GM23338 (cell line): ENCODE data around the gene HS6ST2. TPM values are rescaled to one million over a fixed set of nuclear protein-coding genes. Genes with fewer than 3 reads are reported as not detected.

Experiments used
- ATAC-seq: fragments of 200-7000 bp; cut with Tn5 transposase; 3 replicates; pipeline ENCODE4 v1.9.1; 2020
- DNase-seq: peaks from one replicate; pipeline ENCODE4 v3.0.0-alpha.2; 2015; ENCODE audit warnings: low spot score
- H2AFZ ChIP-seq: fragments of 200-600 bp; sonication (generic); 2 replicates; pipeline ENCODE4 v1.8.0; 2016; ENCODE audit warnings: antibody characterized with exemption, mild to moderate bottlenecking, moderate library complexity
- H3F3A ChIP-seq: fragments of 200-600 bp; sonication (generic); replicated peaks from 2 replicates; pipeline ENCODE4 v1.8.0; 2017; ENCODE audit warnings: antibody characterized with exemption, mixed run types, low read depth
- H3K27ac ChIP-seq: fragments of 200-600 bp; sonication (generic); 2 replicates; pipeline ENCODE4 v1.6.1; 2016; ENCODE audit warnings: low read depth
- H3K27me3 ChIP-seq: fragments of 200-600 bp; sonication (generic); 2 replicates; pipeline ENCODE4 v1.8.0; 2016; ENCODE audit warnings: mild to moderate bottlenecking, mixed run types, moderate library complexity; ENCODE audit not compliant: insufficient read depth
- H3K36me3 ChIP-seq: fragments of 200-600 bp; sonication (generic); 2 replicates; pipeline ENCODE4 v1.8.0; 2016; ENCODE audit warnings: mild to moderate bottlenecking; ENCODE audit not compliant: insufficient read depth
- H3K4me1 ChIP-seq: fragments of 200-600 bp; sonication (generic); 2 replicates; pipeline ENCODE4 v1.8.0; 2016; ENCODE audit warnings: mild to moderate bottlenecking, moderate library complexity; ENCODE audit not compliant: insufficient read depth
- H3K4me2 ChIP-seq: fragments of 200-600 bp; sonication (generic); 2 replicates; pipeline ENCODE4 v1.7.1; 2017; ENCODE audit warnings: mixed run types
- H3K4me3 ChIP-seq: fragments of 200-600 bp; sonication (generic); 2 replicates; pipeline ENCODE4 v1.6.1; 2016; ENCODE audit warnings: mixed run types
- H3K79me2 ChIP-seq: fragments of 200-600 bp; sonication (generic); replicated peaks from 2 replicates; pipeline ENCODE4 v1.8.0; 2017; ENCODE audit warnings: mild to moderate bottlenecking; ENCODE audit not compliant: insufficient read depth
- H3K9me2 ChIP-seq: fragments of 200-600 bp; sonication (generic); 2 replicates; pipeline ENCODE4 v1.8.0; 2017; ENCODE audit not compliant: insufficient read depth
- H4K20me1 ChIP-seq: fragments of 200-600 bp; sonication (generic); replicated peaks from 2 replicates; pipeline ENCODE4 v1.8.0; 2017; ENCODE audit warnings: mild to moderate bottlenecking; ENCODE audit not compliant: insufficient read depth
- H3K27ac Mint-ChIP-seq: 2 replicates; pipeline ENCODE4 v1.8.0; 2020; ENCODE audit warnings: inconsistent platforms, mild to moderate bottlenecking, moderate library complexity, mixed read lengths
- H3K27me3 Mint-ChIP-seq: 3 replicates; pipeline ENCODE4 v1.8.0; 2022; ENCODE audit warnings: low read depth, mild to moderate bottlenecking, moderate library complexity, mixed read lengths, inconsistent platforms; ENCODE audit not compliant: insufficient read depth, poor library complexity
- H3K36me3 Mint-ChIP-seq: 3 replicates; pipeline ENCODE4 v1.8.0; 2021; ENCODE audit warnings: low read depth, mild to moderate bottlenecking, inconsistent platforms, moderate library complexity, mixed read lengths
- H3K4me1 Mint-ChIP-seq: 3 replicates; pipeline ENCODE4 v1.8.0; 2020; ENCODE audit warnings: mild to moderate bottlenecking, inconsistent platforms, mixed read lengths
- H3K4me3 Mint-ChIP-seq: 3 replicates; pipeline ENCODE4 v1.8.0; 2021; ENCODE audit warnings: moderate library complexity, mild to moderate bottlenecking, inconsistent platforms, mixed read lengths
- H3K9me3 Mint-ChIP-seq: 3 replicates; pipeline ENCODE4 v1.8.0; 2020; ENCODE audit warnings: moderate library complexity, mild to moderate bottlenecking, inconsistent platforms, mixed read lengths
- CTCF ChIP-seq, 2 experiments: fragments of 200-600 bp in 1 of 2; sonication (generic) in 1 of 2; conservative IDR thresholded peaks; 2 replicates each; pipeline versions ENCODE4 v1.5.1 to v1.6.1; 2016 to 2017; ENCODE audit warnings: antibody characterized with exemption in 2 of 2, low read depth in 2 of 2, mild to moderate bottlenecking in 2 of 2, moderate library complexity in 1 of 2
- ETS1 ChIP-seq: IDR thresholded peaks from 2 replicates; pipeline ENCODE4 v1.6.1; 2016; ENCODE audit warnings: antibody characterized with exemption
- REST ChIP-seq: IDR thresholded peaks from one replicate; pipeline ENCODE4 v1.6.1; 2018; ENCODE audit warnings: antibody characterized with exemption; ENCODE audit not compliant: unreplicated experiment
- ZNF331 ChIP-seq: fragments of 250-450 bp; sonication (Bioruptor Pico); IDR thresholded peaks from 2 replicates; pipeline ENCODE4 v1.5.0; 2020; ENCODE audit warnings: low read depth, mild to moderate bottlenecking, moderate library complexity
- polyA plus RNA-seq: library from polyadenylated mRNA; unstranded; fragments of >200 nt; fragmentation: Nextera tagmentation; extraction: Ambion mirVana; gene quantifications from 2 replicates; pipeline ENCODE4 v1.2.1, GENCODE V29; 2016
- total RNA-seq: library from RNA; depleted of rRNA; stranded (reverse); fragments of >200 nt; shearing (Covaris generic); gene quantifications from 2 replicates; pipeline ENCODE4 v1.2.3, GENCODE V29; 2014

HS6ST2 gene
- total and polyA plus RNA-seq, 2 experiments from 2014 or later = 0.82 to 4.8 TPM

- Mint-ChIP-seq H3K4me3 (no peak overlapping the region), H3K4me1 (0 out of 3 replicates have a peak, but pooled peaks cover 3% of the 10 kb centered on the region), H3K9me3 (no peaks in the 10 kb centered on the region), H3K27me3 (no peaks in the 10 kb centered on the region), H3K27ac (no peak overlapping the region), H3K36me3 (no peaks in the 10 kb centered on the region)
- no peaks in the 10 kb centered on the region for H3K36me3 ChIP-seq
- H3K27ac ChIP-seq = no peak overlapping the region
- H3K4me2 ChIP-seq = no peak overlapping the region
- TF ChIP-seq CTCF (conservative IDR thresholded peaks at IDR 0.05; ENCODE audit: low read depth in 2 of 2) (peak; percentile 45 to 59), ZNF331 (CRISPR knock-in tag) (no peak)
- H3K4me1 ChIP-seq = no peaks in the 10 kb centered on the region
- no peaks in the 10 kb centered on the region for H3K9me2 ChIP-seq
- ATAC-seq = peak; percentile 85
- DNase-seq = peak; percentile 49
- H3K27me3 ChIP-seq = no peaks in the 10 kb centered on the region
- no peaks in the 10 kb centered on the region for H3F3A ChIP-seq
- H3K4me3 ChIP-seq = no peak overlapping the region
- H2AFZ ChIP-seq = no peak overlapping the region
- no peaks in the 10 kb centered on the region for H4K20me1 ChIP-seq
- no peaks in the 10 kb centered on the region for H3K79me2 ChIP-seq
Observed at GRCh38 chrX:132592880-132593279, 365.5 kb downstream of the HS6ST2 start.

- no peaks in the 10 kb centered on the region for H4K20me1 ChIP-seq
- Mint-ChIP-seq H3K9me3 (no peaks in the 10 kb centered on the region), H3K4me3 (no peak overlapping the region), H3K36me3 (no peaks in the 10 kb centered on the region), H3K27me3 (no peaks in the 10 kb centered on the region), H3K27ac (no peak overlapping the region), H3K4me1 (0 out of 3 replicates have a peak, but pooled peaks cover 3% of the 10 kb centered on the region)
- no peak overlapping the region for H3K4me3 ChIP-seq
- TF ChIP-seq ETS1 (no peak), REST (no peak)
- H3K9me2 ChIP-seq = no peaks in the 10 kb centered on the region
- DNase-seq (no peak), ATAC-seq (no peak)
- no peaks in the 10 kb centered on the region for H3K36me3 ChIP-seq
- H3K4me1 ChIP-seq = no peaks in the 10 kb centered on the region
- no peak overlapping the region for H3K4me2 ChIP-seq
- H3K27me3 ChIP-seq = no peaks in the 10 kb centered on the region
- H3K27ac ChIP-seq = no peak overlapping the region
- no peak overlapping the region for H2AFZ ChIP-seq
- H3K79me2 ChIP-seq = no peaks in the 10 kb centered on the region
- no peaks in the 10 kb centered on the region for H3F3A ChIP-seq
Observed at GRCh38 chrX:132591719-132592275, 366.6 kb downstream of the HS6ST2 start.
